Activated CD8-positive, alpha-beta memory T cell treated with anti-CD3 and anti-CD28 coated beads, Interleukin-2, amount 10 ng/mL, durations not matched to agents 7 days and 5 days (primary cell): ENCODE results near the gene EMD. TPM values are rescaled to one million over a fixed set of nuclear protein-coding genes. Genes with fewer than 3 reads are reported as not detected.

Source experiments
- ATAC-seq: fragments of 150-1000 bp; cut with Tn5 transposase; one replicate; pipeline ENCODE4 v1.10.0; 2021; ENCODE audit warnings: moderate library complexity
- CTCF ChIA-PET: fragments of 350-600 bp; sonication (Branson Sonifier 250); formaldehyde crosslinking; loops from one replicate; lab custom pipeline; 2021; ENCODE audit warnings: antibody characterized with exemption; lab: Charles Lee
- DNase-seq: peaks from one replicate; pipeline ENCODE4 v3.0.0-alpha.2; 2020
- H3K27ac Mint-ChIP-seq: one replicate; pipeline ENCODE4 v1.8.0; 2021; ENCODE audit warnings: mild to moderate bottlenecking, mixed read lengths
- H3K27me3 Mint-ChIP-seq: one replicate; pipeline ENCODE4 v1.8.0; 2021; ENCODE audit warnings: mixed read lengths
- H3K36me3 Mint-ChIP-seq: one replicate; pipeline ENCODE4 v1.8.0; 2021; ENCODE audit warnings: mild to moderate bottlenecking, mixed read lengths
- H3K4me1 Mint-ChIP-seq: one replicate; pipeline ENCODE4 v1.8.0; 2021; ENCODE audit warnings: mixed read lengths
- H3K4me3 Mint-ChIP-seq: one replicate; pipeline ENCODE4 v1.8.0; 2021; ENCODE audit warnings: mild to moderate bottlenecking, moderate library complexity, mixed read lengths
- H3K9me3 Mint-ChIP-seq: one replicate; pipeline ENCODE4 v1.8.0; 2022; ENCODE audit warnings: low read depth, mixed read lengths
- total RNA-seq, 2 experiments: library from RNA; stranded (reverse); gene quantifications; one replicate each; pipeline ENCODE4 v1.2.3, GENCODE V29; 2021

The EMD gene
- total RNA-seq, 2 experiments from 2014 or later: 64.6 to 70.2 TPM

DNA sequence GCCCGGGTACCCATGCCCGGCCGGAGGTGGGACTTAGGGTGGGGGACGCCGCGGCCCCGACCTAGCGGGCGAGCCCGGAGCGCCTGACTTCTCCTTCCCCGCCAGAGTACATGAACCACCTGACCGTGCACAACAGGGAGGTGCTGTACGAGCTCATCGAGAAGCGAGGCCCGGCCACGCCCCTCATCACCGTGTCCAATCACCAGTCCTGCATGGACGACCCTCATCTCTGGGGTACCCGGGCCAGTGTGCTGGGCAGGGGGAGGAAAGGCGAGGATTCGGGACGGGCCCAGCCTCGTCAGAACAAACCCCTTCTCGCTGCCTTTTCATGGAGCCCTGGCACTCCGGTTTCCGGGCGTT is 32.9 kb downstream of the EMD start:
- H3K27ac Mint-ChIP-seq: peak overlapping the region; percentile 89
- peak overlapping the region; percentile 88 for H3K4me3 Mint-ChIP-seq
- H3K27me3 Mint-ChIP-seq: no peaks in the 10 kb centered on the region
- peaks cover 14% of the 10 kb centered on the region for H3K4me1 Mint-ChIP-seq
- peak; percentile 74 for ATAC-seq
- H3K9me3 Mint-ChIP-seq: no peaks in the 10 kb centered on the region
- peak; percentile 81 for DNase-seq
- CTCF ChIA-PET: interaction anchor here (0.9 to 1.2 kb wide), 6 partner anchors 13 to 123 kb away, joined by 3 to 4 read pairs (median 3); partner anchors contain the start of gene ATP6AP1
- H3K36me3 Mint-ChIP-seq: peaks cover 7% of the 10 kb centered on the region

DNA sequence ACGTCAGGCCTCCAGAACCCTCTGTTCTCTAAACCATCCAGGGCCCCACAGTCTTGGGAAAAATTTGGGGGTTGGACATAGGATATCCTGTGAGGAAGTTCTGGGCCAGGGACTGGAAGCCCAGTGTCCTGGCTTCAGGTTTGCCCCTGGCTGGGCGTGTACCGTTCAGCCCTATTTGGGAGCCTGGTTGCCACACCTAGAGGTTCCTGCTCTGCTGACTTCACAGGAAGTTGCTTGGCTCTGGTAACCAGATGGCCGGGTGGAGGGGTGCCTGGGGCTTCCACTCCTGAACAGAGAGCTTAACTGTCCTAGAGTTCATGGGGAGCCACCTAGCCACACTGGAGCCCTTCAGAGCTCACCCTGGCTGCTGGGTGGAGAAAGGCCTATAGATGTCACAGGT is 33.4 kb downstream of the EMD start:
- Mint-ChIP-seq H3K9me3 (no peaks in the 10 kb centered on the region), H3K27me3 (no peaks in the 10 kb centered on the region), H3K36me3 (peaks cover 7% of the 10 kb centered on the region), H3K27ac (peak overlapping the region; percentile 89), H3K4me3 (peak overlapping the region; percentile 88), H3K4me1 (peaks cover 14% of the 10 kb centered on the region)
- ATAC-seq: peak; percentile 51
- CTCF ChIA-PET: interaction anchor here (0.9 to 1.2 kb wide), 6 partner anchors 13 to 123 kb away, joined by 3 to 4 read pairs (median 3); partner anchors contain the start of gene ATP6AP1
- DNase-seq: peak; percentile 75

DNA sequence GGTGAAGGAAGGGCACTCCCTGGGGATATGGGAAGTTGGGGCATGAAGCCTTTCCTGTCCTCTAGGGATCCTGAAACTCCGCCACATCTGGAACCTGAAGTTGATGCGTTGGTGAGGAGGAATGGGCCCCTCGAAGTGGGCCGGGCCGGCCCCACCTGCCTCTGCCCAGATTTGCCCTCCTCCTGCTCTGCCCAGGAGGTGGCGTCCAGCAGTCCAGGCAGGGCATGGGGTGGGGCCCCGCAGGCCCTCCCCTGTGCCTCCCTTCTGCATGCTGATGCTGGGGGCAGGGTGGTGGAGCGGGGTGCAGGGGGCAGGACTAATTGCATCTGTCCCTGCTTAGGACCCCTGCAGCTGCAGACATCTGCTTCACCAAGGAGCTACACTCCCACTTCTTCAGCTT is 34.0 kb downstream of the EMD start:
- Mint-ChIP-seq H3K36me3 (peaks cover 7% of the 10 kb centered on the region), H3K27me3 (no peaks in the 10 kb centered on the region), H3K4me1 (peaks cover 14% of the 10 kb centered on the region), H3K27ac (peak overlapping the region; percentile 89), H3K4me3 (peak overlapping the region; percentile 88), H3K9me3 (no peaks in the 10 kb centered on the region)
- ATAC-seq (no peak), DNase-seq (no peak)
- CTCF ChIA-PET: interaction anchor here (1.2 kb wide), 1 partner anchor 40 kb away, joined by 3 read pairs; no protein-coding TSS in a partner anchor

DNA sequence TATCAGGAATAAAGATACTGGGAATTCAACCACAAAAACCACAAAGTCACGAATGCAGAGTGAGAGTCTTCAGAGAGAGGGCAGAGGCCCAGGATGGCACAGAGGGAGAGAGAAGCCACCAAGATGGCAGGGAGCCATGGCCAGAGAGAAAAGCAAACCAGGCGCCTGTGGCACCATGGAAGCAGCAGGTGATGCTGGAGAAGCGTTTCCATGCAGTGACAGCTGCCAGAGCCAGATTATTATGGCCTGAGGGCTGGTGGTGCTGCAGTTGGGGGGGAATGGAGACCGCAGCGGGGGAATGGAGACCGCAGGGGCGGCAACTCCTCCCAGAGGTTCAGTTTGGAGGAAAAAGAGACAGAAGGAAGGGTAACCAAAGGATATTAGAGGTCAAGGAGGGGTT is 38.1 kb downstream of the EMD start:
- DNase-seq (no peak), ATAC-seq (no peak)
- no peak overlapping the region for H3K4me3 Mint-ChIP-seq
- no peaks in the 10 kb centered on the region for H3K27me3 Mint-ChIP-seq
- CTCF ChIA-PET: no interaction called here
- peaks cover 4% of the 10 kb centered on the region for H3K36me3 Mint-ChIP-seq
- no peaks in the 10 kb centered on the region for H3K9me3 Mint-ChIP-seq
- H3K4me1 Mint-ChIP-seq: peaks cover 8% of the 10 kb centered on the region
- no peak overlapping the region for H3K27ac Mint-ChIP-seq

DNA sequence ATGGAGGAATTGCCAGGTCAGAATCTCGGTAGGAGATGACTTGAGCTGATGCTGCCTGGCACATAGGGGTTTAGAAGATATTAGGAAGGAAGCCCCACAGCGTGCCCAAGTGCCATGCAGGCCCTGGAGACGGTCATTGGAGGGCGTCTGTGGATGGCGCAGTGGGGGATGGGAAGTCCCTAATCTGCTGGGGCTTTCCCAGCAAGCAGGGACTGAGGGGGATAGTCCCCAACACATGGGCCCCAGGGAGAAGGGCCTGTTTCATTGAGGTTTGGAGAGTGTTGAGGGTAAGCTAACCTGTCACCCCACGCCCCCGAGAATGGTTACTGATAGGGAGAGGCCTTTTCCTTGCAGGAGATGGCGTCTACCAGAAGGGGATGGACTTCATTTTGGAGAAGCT is 40.1 kb downstream of the EMD start:
- Mint-ChIP-seq H3K27me3 (no peaks in the 10 kb centered on the region), H3K4me3 (no peak overlapping the region), H3K4me1 (peaks cover 5% of the 10 kb centered on the region), H3K36me3 (peaks cover 4% of the 10 kb centered on the region), H3K9me3 (no peaks in the 10 kb centered on the region), H3K27ac (no peak overlapping the region)
- no peak for DNase-seq
- no peak for ATAC-seq
- CTCF ChIA-PET: interaction anchor here (0.9 to 1.3 kb wide), 2 partner anchors 11 to 108 kb away, joined by 3 read pairs; no protein-coding TSS in a partner anchor

DNA sequence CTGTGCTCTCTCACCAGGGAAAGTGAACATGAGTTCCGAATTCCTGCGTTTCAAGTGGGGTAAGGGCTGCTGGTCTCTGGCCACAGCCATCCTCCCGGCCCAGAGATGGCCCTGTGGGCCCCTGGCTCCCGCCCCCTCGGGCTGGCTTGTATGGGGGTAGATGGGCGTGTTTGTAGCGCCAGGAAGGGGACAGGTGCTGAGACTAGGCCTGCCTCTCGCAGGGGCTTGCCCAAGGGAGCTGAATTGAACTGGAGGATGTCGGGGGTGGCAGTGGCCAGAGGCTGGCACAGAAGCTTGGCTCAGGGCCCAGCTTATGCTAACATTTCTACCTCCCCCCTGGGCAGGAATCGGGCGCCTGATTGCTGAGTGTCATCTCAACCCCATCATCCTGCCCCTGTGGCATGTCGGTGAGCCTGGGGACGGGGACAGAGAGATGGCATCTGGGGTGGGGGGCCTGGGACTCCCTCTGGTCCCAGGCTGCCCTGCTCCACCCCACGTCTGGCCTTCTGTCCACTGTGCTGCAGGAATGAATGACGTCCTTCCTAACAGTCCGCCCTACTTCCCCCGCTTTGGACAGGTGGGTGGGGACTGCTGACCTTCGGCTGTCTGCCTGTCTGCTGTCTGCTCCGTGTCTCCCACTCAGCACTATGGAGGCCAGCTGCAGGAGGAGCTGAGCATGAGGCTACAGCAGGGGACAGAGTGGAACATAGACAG is 40.8 kb downstream of the EMD start:
- CTCF ChIA-PET: interaction anchor here (0.9 to 1.3 kb wide), 2 partner anchors 12 to 108 kb away, joined by 3 read pairs; no protein-coding TSS in a partner anchor
- H3K9me3 Mint-ChIP-seq: no peaks in the 10 kb centered on the region
- H3K27me3 Mint-ChIP-seq: no peaks in the 10 kb centered on the region
- ATAC-seq: no peak
- H3K4me1 Mint-ChIP-seq: peaks cover 8% of the 10 kb centered on the region
- no peak overlapping the region for H3K4me3 Mint-ChIP-seq
- no peak for DNase-seq
- no peak overlapping the region for H3K27ac Mint-ChIP-seq
- H3K36me3 Mint-ChIP-seq: peaks cover 4% of the 10 kb centered on the region

DNA sequence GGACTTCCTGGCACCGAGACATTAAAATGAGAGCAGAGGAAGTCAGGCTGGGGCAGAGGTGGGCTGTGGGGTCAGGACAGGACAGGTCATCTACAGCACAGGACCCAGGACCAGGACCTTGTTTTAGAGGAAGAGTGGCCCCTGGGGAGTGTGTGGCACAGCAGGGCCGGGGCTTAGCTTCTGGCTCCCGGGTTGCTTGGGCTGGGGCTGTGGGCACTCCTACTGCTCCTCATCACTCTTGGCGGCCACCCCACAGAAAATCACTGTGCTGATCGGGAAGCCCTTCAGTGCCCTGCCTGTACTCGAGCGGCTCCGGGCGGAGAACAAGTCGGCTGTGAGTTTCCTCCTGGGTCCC is 41.3 kb downstream of the EMD start:
- Mint-ChIP-seq H3K4me1 (peaks cover 8% of the 10 kb centered on the region), H3K9me3 (no peaks in the 10 kb centered on the region), H3K27ac (no peak overlapping the region), H3K36me3 (peaks cover 2% of the 10 kb centered on the region), H3K27me3 (no peaks in the 10 kb centered on the region), H3K4me3 (no peak overlapping the region)
- DNase-seq (no peak), ATAC-seq (no peak)
- CTCF ChIA-PET: interaction anchor here (0.9 kb wide), 1 partner anchor 13 kb away, joined by 3 read pairs; no protein-coding TSS in a partner anchor

DNA sequence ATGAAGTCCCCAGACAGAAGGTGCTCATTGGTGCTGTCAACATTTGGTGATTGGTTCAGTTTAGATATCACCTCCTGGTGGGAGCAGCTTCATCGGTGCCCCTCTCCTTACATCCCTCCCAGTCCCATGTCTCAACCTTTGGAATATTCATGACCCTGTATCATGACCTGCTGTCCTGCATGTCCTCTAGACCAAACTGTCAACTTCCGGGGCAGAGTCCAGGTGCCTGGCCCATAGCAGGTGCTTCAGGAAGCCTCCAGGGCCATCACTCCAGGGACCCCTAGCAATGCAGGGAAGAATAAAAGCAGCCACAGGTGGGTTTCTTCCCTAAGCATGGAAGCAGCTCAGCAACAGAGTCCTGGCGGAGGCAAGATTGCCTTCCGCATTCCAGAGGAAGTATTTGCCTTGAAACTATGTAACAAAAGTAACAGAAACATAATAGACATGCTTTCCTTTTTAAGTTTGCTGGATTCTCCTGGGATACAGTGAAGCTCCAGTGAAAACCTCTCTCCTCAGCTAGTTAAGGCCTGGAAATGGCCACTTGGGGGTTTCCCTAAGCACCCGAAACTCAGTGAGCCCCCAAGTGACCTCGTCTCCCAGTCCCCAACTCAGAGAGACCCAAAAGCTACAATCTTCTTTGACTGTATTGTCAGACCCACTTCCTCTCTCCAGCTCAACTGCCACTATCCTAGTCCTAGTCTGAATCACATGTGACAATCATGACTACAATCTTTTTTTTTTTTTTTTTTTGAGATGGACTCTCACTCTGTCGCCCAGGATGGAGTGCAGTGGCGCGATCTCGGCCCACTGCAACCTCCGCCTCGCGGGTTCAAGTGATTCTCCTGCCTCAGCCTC is 48.0 kb downstream of the EMD start:
- DNase-seq (no peak), ATAC-seq (no peak)
- H3K36me3 Mint-ChIP-seq: no peaks in the 10 kb centered on the region
- no peaks in the 10 kb centered on the region for H3K9me3 Mint-ChIP-seq
- H3K27ac Mint-ChIP-seq: no peak overlapping the region
- CTCF ChIA-PET: no interaction called here
- peaks cover 29% of the 10 kb centered on the region for H3K4me1 Mint-ChIP-seq
- H3K27me3 Mint-ChIP-seq: no peaks in the 10 kb centered on the region
- no peak overlapping the region for H3K4me3 Mint-ChIP-seq

DNA sequence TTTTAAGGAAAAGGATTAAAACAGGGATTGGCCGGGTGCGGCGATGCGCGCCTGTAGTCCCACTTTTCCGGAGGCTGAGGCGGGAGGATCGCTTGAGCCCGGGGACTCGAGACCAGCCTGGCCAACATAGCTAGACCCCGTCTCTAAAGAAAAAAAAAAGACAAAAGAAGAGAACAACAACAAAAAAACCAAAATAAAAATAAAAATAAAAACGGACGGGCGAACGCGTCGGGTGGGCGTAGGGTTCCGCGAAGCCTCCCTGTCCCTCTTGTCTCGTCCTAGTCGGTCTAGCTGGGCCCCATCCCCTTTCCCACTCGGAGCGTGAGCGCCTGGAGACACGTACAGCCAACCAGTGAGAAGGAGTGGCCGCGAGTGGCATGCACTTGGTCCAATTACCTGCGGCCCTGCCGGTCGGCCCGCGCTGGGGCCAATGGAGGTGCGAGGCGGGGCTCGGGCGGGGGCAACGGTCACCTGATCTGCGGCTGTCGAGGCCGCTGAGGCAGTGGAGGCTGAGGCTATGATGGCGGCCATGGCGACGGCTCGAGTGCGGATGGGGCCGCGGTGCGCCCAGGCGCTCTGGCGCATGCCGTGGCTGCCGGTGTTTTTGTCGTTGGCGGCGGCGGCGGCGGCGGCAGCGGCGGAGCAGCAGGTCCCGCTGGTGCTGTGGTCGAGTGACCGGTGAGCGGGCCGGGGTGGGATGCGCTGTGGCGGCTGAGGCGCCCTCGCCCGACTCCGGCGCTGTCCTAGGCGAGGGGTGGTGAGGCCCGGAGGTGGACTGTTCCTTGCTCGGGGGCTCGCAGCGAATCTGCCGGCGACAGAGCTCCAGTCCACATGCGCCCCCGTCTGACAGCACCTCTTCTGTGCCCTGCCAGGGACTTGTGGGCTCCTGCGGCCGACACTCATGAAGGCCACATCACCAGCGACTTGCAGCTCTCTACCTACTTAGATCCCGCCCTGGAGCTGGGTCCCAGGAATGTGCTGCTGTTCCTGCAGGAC is 49.4 kb downstream of the EMD start, which contains the start of gene ATP6AP1:
ATP6AP1 (plus strand) TSS at position 502 of the 996 bp plus-strand sequence; CDS start at position 518, 16 bp downstream.
- CTCF ChIA-PET: interaction anchor here (0.9 to 1.2 kb wide), 6 partner anchors 14 to 108 kb away, joined by 3 to 7 read pairs (median 3); partner anchors contain the start of gene UBL4A
- Mint-ChIP-seq H3K36me3 (no peaks in the 10 kb centered on the region), H3K27ac (peak within 1 kb of the TSS; percentile 74), H3K9me3 (no peaks in the 10 kb centered on the region), H3K4me1 (peaks cover 29% of the 10 kb centered on the region), H3K27me3 (no peaks in the 10 kb centered on the region), H3K4me3 (peak within 1 kb of the TSS; percentile 74)
- DNase-seq (peak; percentile 94), ATAC-seq (peak; percentile 100)

DNA sequence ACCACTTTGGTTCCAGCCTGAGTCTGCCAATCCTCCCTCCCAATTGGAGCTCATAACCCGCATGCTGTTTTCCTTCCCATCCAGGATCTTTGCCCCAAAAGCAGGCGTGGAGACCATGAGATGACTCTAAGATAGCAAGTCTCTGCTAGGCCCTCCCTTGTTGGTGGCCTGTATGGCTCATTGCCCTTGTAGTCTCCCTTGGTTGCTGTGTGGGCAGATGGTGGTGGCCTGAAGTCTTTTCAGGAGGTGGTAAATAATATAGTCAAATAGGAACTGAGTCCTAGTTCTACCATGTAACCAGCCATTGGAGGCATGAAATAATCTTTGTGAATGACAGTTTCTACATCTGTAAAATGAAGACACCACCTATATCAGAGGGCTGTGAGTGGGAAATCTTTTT is 50.6 kb downstream of the EMD start:
- no peaks in the 10 kb centered on the region for H3K9me3 Mint-ChIP-seq
- CTCF ChIA-PET: interaction anchor here (0.7 to 1.3 kb wide), 4 partner anchors 15 to 604 kb away, joined by 3 to 5 read pairs (median 3); partner anchors contain the start of gene UBL4A
- H3K27me3 Mint-ChIP-seq: no peaks in the 10 kb centered on the region
- H3K4me3 Mint-ChIP-seq: peak overlapping the region; percentile 74
- no peak overlapping the region for H3K27ac Mint-ChIP-seq
- ATAC-seq (no peak), DNase-seq (no peak)
- peaks cover 25% of the 10 kb centered on the region for H3K4me1 Mint-ChIP-seq
- H3K36me3 Mint-ChIP-seq: no peaks in the 10 kb centered on the region

DNA sequence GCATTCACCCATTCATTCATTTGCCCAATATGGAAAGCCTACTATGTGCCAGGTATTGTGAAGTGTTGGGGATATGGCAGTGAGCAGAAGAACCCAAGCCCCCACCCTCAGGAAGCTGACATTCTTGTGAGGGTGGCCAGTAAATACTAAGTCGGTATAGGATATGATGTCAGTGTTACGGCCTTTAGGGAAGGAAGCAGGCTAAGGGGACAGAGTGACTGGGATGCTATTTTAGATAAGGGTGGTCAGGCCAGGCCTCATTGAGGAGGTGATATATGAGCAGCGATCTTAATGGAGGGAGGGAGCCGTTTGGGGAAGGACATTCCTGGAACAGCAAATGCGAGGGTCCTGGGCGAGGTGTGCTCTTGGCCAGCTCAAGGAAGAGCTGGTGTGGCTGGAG is 51.4 kb downstream of the EMD start:
- CTCF ChIA-PET: interaction anchor here (0.7 to 1.3 kb wide), 2 partner anchors 21 to 604 kb away, joined by 3 to 5 read pairs; no protein-coding TSS in a partner anchor
- H3K36me3 Mint-ChIP-seq: no peaks in the 10 kb centered on the region
- H3K27me3 Mint-ChIP-seq: no peaks in the 10 kb centered on the region
- no peak for ATAC-seq
- no peak for DNase-seq
- H3K4me1 Mint-ChIP-seq: peaks cover 25% of the 10 kb centered on the region
- no peaks in the 10 kb centered on the region for H3K9me3 Mint-ChIP-seq
- H3K27ac Mint-ChIP-seq: peak overlapping the region; percentile 4
- peak overlapping the region; percentile 26 for H3K4me3 Mint-ChIP-seq

DNA sequence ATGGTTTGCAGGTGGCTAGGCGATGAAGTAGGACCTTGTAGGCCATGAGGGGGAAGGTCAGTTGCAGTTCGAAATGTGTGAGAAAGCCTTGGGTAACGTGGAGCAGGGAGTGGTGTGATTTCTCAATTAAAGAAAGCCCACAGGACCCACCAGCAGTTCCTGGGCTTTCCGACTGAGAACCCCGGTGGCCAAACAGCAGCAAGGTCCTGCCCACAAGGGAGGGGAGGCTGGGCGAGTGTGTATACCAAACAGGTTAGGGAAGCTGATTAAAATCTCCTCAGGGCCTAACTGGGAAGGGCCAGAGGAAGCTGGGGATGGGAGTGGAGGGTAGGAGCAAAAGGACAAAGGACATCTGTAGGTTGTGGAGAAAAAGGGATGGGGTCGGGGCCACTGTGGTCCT is 51.8 kb downstream of the EMD start:
- CTCF ChIA-PET: no interaction called here
- ATAC-seq (no peak), DNase-seq (no peak)
- H3K27ac Mint-ChIP-seq: peak overlapping the region; percentile 4
- H3K4me1 Mint-ChIP-seq: peaks cover 28% of the 10 kb centered on the region
- no peaks in the 10 kb centered on the region for H3K27me3 Mint-ChIP-seq
- no peaks in the 10 kb centered on the region for H3K36me3 Mint-ChIP-seq
- H3K4me3 Mint-ChIP-seq: no peak overlapping the region
- no peaks in the 10 kb centered on the region for H3K9me3 Mint-ChIP-seq
